HFF-Myc (cell line): Measurements from ENCODE around the gene ZFC3H1.

ENCODE experiments used
- DNase-seq: peaks from one replicate; pipeline ENCODE4 v3.0.0-alpha.2; 2011; ENCODE audit warnings: low read depth; ENCODE audit errors: extremely low read depth
- H3K4me3 ChIP-seq: replicated peaks from 2 replicates; pipeline ENCODE4 v1.5.1; 2011; ENCODE audit warnings: low read depth, mild to moderate bottlenecking, control low read depth, low read length
- CTCF ChIP-seq: IDR thresholded peaks from 2 replicates; pipeline ENCODE4 v1.5.1; 2012; ENCODE audit warnings: mild to moderate bottlenecking, low read depth, low read length, control low read depth; ENCODE audit errors: missing control alignments

ZFC3H1 gene

GRCh38 chr12:71621938-71622337 is 41.7 kb downstream of the ZFC3H1 start:
- no peak for TF ChIP-seq CTCF
- H3K4me3 ChIP-seq, result no peak overlapping the region
- DNase-seq, result no peak

GRCh38 chr12:71610031-71610795 is 53.4 kb downstream of the ZFC3H1 start:
- no peak overlapping the region for H3K4me3 ChIP-seq
- DNase-seq, result no peak
- no peak for TF ChIP-seq CTCF

GRCh38 chr12:71607494-71608330 is 55.9 kb downstream of the ZFC3H1 start:
- no peak for TF ChIP-seq CTCF
- DNase-seq, result no peak

GRCh38 chr12:71605039-71605438 is 58.6 kb downstream of the ZFC3H1 start:
- no peak overlapping the region for H3K4me3 ChIP-seq
- no peak for DNase-seq
- no peak for TF ChIP-seq CTCF

More at GRCh38 chr12:71607494-71608330, 55.9 kb downstream of the ZFC3H1 start:
- H3K4me3 ChIP-seq, result no peak overlapping the region

GRCh38 chr12:71602761-71603577 is 60.7 kb downstream of the ZFC3H1 start:
- TF ChIP-seq CTCF, result no peak
- H3K4me3 ChIP-seq, result no peak overlapping the region
- no peak for DNase-seq

GRCh38 chr12:71601546-71601945 is 62.1 kb downstream of the ZFC3H1 start:
- H3K4me3 ChIP-seq, result no peak overlapping the region
- no peak for DNase-seq
- TF ChIP-seq CTCF, result no peak
